ENCODE measurements around the gene CATSPERZ. TPM values are rescaled to one million over a fixed set of nuclear protein-coding genes. Genes with fewer than 3 reads are reported as not detected.

Gene CATSPERZ
- total and polyA plus RNA-seq, 9 of the 15 experiments (the other 6 are each of a cell fraction or from before 2014, with no cell fraction given): 0.86 to 8.5 (median 3.5) TPM

DNA sequence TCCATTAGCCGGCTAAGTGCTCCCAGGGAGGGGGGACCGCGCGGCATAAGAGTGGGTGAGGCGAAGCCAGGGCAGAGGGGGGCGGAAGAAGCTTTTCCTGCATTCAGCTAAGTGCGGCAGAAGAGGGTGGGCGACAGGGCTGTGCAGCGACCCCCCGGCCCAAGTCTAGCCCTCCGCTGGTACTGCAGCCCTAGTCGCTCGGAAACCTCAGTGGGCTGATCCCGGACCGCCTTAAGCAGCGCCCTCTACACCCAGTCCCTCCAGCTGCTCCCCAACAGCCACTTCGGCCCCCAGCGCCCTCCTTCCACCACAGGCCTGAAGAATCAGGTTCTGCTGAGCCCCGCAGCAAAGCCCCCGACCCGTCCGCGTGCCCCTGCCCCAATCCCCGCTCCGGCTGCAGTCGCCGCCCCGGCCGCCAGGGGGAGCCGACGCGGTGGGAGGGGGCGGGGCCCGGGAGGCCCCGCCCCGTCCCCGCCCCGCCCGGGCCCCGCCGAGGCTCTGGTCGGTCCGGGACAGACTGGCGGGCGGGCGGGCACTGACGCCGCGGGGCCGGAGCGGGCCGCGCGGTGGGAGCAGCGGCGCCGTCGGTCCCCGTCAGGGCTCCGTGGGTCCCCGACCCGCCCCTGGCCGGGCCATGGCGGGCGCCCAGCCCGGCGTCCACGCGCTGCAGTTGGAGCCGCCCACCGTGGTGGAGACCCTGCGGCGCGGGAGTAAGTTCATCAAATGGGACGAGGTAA lies 49.0 kb upstream of the CATSPERZ start, which contains the start of gene PLCB3 (continued):
- TF ChIP-seq RBM14 (IDR thresholded peaks at IDR 0.05; ENCODE audit: borderline replicate concordance, insufficient read depth, low read depth, low read length) (no peak), ZNF764 (CRISPR knock-in tag; IDR thresholded peaks at IDR 0.05; ENCODE audit: low read depth) (no peak), C11orf30 (IDR thresholded peaks at IDR 0.05; ENCODE audit: low read depth) (no peak), CBFA2T3 (IDR thresholded peaks at IDR 0.05) (no peak), ZBED1 (IDR thresholded peaks at IDR 0.05) (peak; percentile 36; the same call in 1 of the 2 replicates), EP300 (IDR thresholded peaks at IDR 0.05; ENCODE audit: low read length) (no peak), RBM34 (IDR thresholded peaks at IDR 0.05; ENCODE audit: borderline replicate concordance, insufficient read depth, low read length) (no peak), ZNF12 (CRISPR knock-in tag; IDR thresholded peaks at IDR 0.05) (no peak), RBM17 (IDR thresholded peaks at IDR 0.05; ENCODE audit: borderline replicate concordance, low read depth, low read length) (no peak), MTA3 (IDR thresholded peaks at IDR 0.05; ENCODE audit: borderline replicate concordance) (no peak; the same call in 1 of the 2 replicates), MEIS2 (IDR thresholded peaks at IDR 0.05; ENCODE audit: partially characterized antibody) (no peak), TEAD1 (CRISPR knock-in tag; IDR thresholded peaks at IDR 0.05) (no peak), IFI16 (CRISPR knock-in tag; IDR thresholded peaks at IDR 0.05) (no peak), KHSRP (IDR thresholded peaks at IDR 0.05) (no peak), RBBP5 (IDR thresholded peaks at IDR 0.05; ENCODE audit: borderline replicate concordance, insufficient read depth, low read length, poor library complexity, severe bottlenecking) (peak; percentile 47), ZNF239 (CRISPR knock-in tag; IDR thresholded peaks at IDR 0.05) (no peak), TBP (optimal IDR thresholded peaks at IDR 0.05; ENCODE audit: low read depth, low read length) (peak; percentile 29), NR3C1 (CRISPR knock-in tag; IDR thresholded peaks at IDR 0.05) (no peak)
- TF ChIP-seq, protein P1, sequence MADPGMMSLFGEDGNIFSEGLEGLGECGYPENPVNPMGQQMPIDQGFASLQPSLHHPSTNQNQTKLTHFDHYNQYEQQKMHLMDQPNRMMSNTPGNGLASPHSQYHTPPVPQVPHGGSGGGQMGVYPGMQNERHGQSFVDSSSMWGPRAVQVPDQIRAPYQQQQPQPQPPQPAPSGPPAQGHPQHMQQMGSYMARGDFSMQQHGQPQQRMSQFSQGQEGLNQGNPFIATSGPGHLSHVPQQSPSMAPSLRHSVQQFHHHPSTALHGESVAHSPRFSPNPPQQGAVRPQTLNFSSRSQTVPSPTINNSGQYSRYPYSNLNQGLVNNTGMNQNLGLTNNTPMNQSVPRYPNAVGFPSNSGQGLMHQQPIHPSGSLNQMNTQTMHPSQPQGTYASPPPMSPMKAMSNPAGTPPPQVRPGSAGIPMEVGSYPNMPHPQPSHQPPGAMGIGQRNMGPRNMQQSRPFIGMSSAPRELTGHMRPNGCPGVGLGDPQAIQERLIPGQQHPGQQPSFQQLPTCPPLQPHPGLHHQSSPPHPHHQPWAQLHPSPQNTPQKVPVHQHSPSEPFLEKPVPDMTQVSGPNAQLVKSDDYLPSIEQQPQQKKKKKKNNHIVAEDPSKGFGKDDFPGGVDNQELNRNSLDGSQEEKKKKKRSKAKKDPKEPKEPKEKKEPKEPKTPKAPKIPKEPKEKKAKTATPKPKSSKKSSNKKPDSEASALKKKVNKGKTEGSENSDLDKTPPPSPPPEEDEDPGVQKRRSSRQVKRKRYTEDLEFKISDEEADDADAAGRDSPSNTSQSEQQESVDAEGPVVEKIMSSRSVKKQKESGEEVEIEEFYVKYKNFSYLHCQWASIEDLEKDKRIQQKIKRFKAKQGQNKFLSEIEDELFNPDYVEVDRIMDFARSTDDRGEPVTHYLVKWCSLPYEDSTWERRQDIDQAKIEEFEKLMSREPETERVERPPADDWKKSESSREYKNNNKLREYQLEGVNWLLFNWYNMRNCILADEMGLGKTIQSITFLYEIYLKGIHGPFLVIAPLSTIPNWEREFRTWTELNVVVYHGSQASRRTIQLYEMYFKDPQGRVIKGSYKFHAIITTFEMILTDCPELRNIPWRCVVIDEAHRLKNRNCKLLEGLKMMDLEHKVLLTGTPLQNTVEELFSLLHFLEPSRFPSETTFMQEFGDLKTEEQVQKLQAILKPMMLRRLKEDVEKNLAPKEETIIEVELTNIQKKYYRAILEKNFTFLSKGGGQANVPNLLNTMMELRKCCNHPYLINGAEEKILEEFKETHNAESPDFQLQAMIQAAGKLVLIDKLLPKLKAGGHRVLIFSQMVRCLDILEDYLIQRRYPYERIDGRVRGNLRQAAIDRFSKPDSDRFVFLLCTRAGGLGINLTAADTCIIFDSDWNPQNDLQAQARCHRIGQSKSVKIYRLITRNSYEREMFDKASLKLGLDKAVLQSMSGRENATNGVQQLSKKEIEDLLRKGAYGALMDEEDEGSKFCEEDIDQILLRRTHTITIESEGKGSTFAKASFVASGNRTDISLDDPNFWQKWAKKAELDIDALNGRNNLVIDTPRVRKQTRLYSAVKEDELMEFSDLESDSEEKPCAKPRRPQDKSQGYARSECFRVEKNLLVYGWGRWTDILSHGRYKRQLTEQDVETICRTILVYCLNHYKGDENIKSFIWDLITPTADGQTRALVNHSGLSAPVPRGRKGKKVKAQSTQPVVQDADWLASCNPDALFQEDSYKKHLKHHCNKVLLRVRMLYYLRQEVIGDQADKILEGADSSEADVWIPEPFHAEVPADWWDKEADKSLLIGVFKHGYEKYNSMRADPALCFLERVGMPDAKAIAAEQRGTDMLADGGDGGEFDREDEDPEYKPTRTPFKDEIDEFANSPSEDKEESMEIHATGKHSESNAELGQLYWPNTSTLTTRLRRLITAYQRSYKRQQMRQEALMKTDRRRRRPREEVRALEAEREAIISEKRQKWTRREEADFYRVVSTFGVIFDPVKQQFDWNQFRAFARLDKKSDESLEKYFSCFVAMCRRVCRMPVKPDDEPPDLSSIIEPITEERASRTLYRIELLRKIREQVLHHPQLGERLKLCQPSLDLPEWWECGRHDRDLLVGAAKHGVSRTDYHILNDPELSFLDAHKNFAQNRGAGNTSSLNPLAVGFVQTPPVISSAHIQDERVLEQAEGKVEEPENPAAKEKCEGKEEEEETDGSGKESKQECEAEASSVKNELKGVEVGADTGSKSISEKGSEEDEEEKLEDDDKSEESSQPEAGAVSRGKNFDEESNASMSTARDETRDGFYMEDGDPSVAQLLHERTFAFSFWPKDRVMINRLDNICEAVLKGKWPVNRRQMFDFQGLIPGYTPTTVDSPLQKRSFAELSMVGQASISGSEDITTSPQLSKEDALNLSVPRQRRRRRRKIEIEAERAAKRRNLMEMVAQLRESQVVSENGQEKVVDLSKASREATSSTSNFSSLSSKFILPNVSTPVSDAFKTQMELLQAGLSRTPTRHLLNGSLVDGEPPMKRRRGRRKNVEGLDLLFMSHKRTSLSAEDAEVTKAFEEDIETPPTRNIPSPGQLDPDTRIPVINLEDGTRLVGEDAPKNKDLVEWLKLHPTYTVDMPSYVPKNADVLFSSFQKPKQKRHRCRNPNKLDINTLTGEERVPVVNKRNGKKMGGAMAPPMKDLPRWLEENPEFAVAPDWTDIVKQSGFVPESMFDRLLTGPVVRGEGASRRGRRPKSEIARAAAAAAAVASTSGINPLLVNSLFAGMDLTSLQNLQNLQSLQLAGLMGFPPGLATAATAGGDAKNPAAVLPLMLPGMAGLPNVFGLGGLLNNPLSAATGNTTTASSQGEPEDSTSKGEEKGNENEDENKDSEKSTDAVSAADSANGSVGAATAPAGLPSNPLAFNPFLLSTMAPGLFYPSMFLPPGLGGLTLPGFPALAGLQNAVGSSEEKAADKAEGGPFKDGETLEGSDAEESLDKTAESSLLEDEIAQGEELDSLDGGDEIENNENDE (IDR thresholded peaks at IDR 0.05; ENCODE audit: low read depth, low read length): no peak
